Naive thymus-derived CD4-positive, alpha-beta T cell (primary cell): Measurements from ENCODE around the gene SLIT1. TPM values are rescaled to one million over a fixed set of nuclear protein-coding genes. Genes with fewer than 3 reads are reported as not detected.
A peak's percentile ranks its signal among the peaks of the same experiment; 100 is the strongest.

Source experiments
- ATAC-seq: fragments of 150-1000 bp; cut with Tn5 transposase; 2 replicates; pipeline ENCODE4 v1.10.0; 2021; ENCODE audit warnings: mild to moderate bottlenecking, moderate library complexity
- CTCF ChIA-PET: fragments of 350-600 bp; sonication (Branson Sonifier 250); formaldehyde crosslinking; loops from one replicate; lab custom pipeline; 2021; ENCODE audit warnings: antibody characterized with exemption; lab: Charles Lee
- POLR2A ChIA-PET: fragments of 350-600 bp; sonication (Branson Sonifier 250); formaldehyde crosslinking; loops from one replicate; lab custom pipeline; 2021; ENCODE audit warnings: antibody characterized with exemption, inconsistent platforms; lab: Charles Lee
- DNase-seq, 9 donors: peaks; one replicate each; pipeline versions ENCODE4 v3.0.0 to v3.0.0-alpha.2; 2020 to 2022; ENCODE audit warnings: mixed read lengths in 1 of 9
- H3K27ac ChIP-seq: one replicate; pipeline ENCODE4 v1.7.0; 2013; ENCODE audit warnings: mild to moderate bottlenecking, low read depth, low read length, moderate library complexity
- H3K27me3 ChIP-seq, 2 donors: one replicate each; pipeline ENCODE4 v1.7.0; 2013; ENCODE audit warnings: low read length in 2 of 2, mild to moderate bottlenecking in 2 of 2, moderate library complexity in 2 of 2; ENCODE audit not compliant: control insufficient read depth in 2 of 2, insufficient read depth in 2 of 2
- H3K36me3 ChIP-seq, 3 experiments: 1 replicate in 2 of 3; 2 replicates in 1 of 3; pipeline ENCODE4 v1.7.0; 2013; ENCODE audit warnings: low read length in 3 of 3, mild to moderate bottlenecking in 3 of 3, moderate library complexity in 1 of 3; ENCODE audit not compliant: insufficient read depth in 3 of 3, control insufficient read depth in 2 of 3
- H3K4me1 ChIP-seq, 2 donors: one replicate each; pipeline ENCODE4 v1.7.0; 2013; ENCODE audit warnings: low read length in 2 of 2, mild to moderate bottlenecking in 2 of 2, moderate library complexity in 1 of 2; ENCODE audit not compliant: control insufficient read depth in 2 of 2, insufficient read depth in 2 of 2
- H3K4me3 ChIP-seq: 2 replicates; pipeline ENCODE4 v1.7.0; 2013; ENCODE audit warnings: mild to moderate bottlenecking, low read length
- H3K9me3 ChIP-seq, 3 experiments: 1 replicate in 2 of 3; 2 replicates in 1 of 3; pipeline ENCODE4 v1.7.0; 2013; ENCODE audit warnings: low read length in 3 of 3; ENCODE audit not compliant: control insufficient read depth in 2 of 3
- H3K27ac Mint-ChIP-seq, 9 donors: one replicate each; pipeline ENCODE4 v1.8.0; 2020 to 2022; ENCODE audit warnings: mixed read lengths in 9 of 9, mild to moderate bottlenecking in 8 of 9, moderate library complexity in 5 of 9, inconsistent platforms in 2 of 9
- H3K27me3 Mint-ChIP-seq, 5 donors: one replicate each; pipeline ENCODE4 v1.8.0; 2021 to 2022; ENCODE audit warnings: mixed read lengths in 5 of 5, mild to moderate bottlenecking in 1 of 5
- H3K36me3 Mint-ChIP-seq, 5 donors: one replicate each; pipeline ENCODE4 v1.8.0; 2020 to 2022; ENCODE audit warnings: mixed read lengths in 5 of 5, mild to moderate bottlenecking in 3 of 5, inconsistent platforms in 1 of 5
- H3K4me1 Mint-ChIP-seq, 7 donors: one replicate each; pipeline ENCODE4 v1.8.0; 2020 to 2022; ENCODE audit warnings: mixed read lengths in 7 of 7, mild to moderate bottlenecking in 3 of 7, inconsistent platforms in 1 of 7
- H3K4me3 Mint-ChIP-seq, 10 donors: one replicate each; pipeline ENCODE4 v1.8.0; 2020 to 2022; ENCODE audit warnings: mild to moderate bottlenecking in 10 of 10, mixed read lengths in 10 of 10, moderate library complexity in 6 of 10, inconsistent platforms in 2 of 10
- H3K9me3 Mint-ChIP-seq, 11 donors: one replicate each; pipeline ENCODE4 v1.8.0; 2020 to 2022; ENCODE audit warnings: mixed read lengths in 11 of 11, mild to moderate bottlenecking in 4 of 11, inconsistent platforms in 1 of 11, moderate library complexity in 1 of 11
- intact Hi-C, 2 donors: fragments of 100-400 bp; cut with micrococcal nuclease; formaldehyde crosslinking; loops; one replicate each; pipeline ENCODE4 v1.15.1; 2023
- polyA plus RNA-seq, 2 donors: library from polyadenylated mRNA; unstranded; fragments of 300-500 nt; fragmentation: Illumina TruSeq; gene quantifications; one replicate each; pipeline ENCODE4 v1.2.3, GENCODE V29; 2021
- total RNA-seq, 6 experiments: library from RNA in 5 of 6; stranded (reverse) in 5 of 6; gene quantifications; 1 replicate in 5 of 6; 2 replicates in 1 of 6; pipeline ENCODE4 v1.2.3 and lab custom pipeline; 2021 to 2026

SLIT1 gene
- total and polyA plus RNA-seq, 7 experiments from 2014 or later = 0.19 to 0.88 (median 0.44) TPM; not detected in 2

DNA sequence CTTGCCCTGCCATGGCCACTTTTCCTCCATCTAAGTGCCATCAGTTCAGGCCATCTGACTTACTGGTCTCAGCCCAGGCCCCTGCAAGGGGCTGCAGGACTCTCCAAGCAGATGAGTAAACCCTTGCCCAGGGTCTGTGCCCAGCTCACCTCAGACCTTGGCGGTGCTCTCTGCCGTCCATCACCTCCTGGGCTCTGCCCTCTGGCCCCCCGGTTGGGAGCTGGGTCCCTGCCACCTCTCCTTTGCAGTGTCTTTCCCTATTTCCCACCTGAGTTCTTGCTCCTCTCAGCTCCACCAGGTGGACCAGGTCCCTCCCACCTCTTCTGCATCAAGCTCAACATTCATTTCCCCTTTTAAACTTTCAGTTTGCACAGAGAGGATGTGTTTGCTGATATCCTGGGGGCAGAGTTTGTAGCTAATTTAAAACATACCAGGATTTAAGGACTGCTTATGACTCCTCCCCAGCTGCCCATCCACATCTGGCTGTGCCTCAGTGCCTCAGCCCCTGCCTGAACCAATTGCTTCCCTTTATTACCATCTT is 135.5 kb downstream of the SLIT1 start:
- H3K27ac ChIP-seq = no peak overlapping the region
- ChIA-PET CTCF (interaction anchor here (0.6 kb wide), 1 partner anchor 919 kb away, joined by 4 read pairs; no protein-coding TSS in a partner anchor), POLR2A (no interaction called here)

DNA sequence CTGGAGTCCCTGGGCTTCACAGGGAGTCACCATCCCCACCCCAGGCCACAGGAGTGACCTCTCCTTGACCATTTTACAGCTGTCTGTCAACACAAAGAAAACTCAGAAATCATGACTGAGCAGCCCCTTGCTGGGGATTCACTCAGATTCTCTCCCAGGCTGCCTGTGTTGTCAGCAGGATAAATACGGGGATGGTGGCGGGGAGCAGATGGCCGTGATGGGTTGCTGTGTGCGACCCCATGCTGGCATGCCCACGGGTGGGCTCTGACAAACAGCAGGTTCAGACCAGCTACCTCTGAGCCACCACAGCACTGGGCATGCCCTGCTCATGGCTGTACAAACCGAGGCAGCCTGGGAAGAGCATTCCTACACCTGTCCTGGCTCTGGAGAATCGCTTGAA is 136.1 kb downstream of the SLIT1 start:
- ATAC-seq (no peak), DNase-seq (no peak)
- Mint-ChIP-seq H3K4me1 (peaks cover 0 to 3% (median 0%) of the 10 kb centered on the region in 7 donors), H3K36me3 (no peaks in the 10 kb centered on the region), H3K4me3 (no peak overlapping the region), H3K27me3 (peaks cover 0 to 16% (median 0%) of the 10 kb centered on the region in 5 donors), H3K27ac (no peak overlapping the region), H3K9me3 (no peaks in the 10 kb centered on the region)
- Histone ChIP-seq H3K4me3 (no peak overlapping the region), H3K9me3 (no peaks in the 10 kb centered on the region), H3K4me1 (no peaks in the 10 kb centered on the region), H3K27ac (no peak overlapping the region), H3K27me3 (no peaks in the 10 kb centered on the region), H3K36me3 (no peaks in the 10 kb centered on the region)
- CTCF ChIA-PET = no interaction called here
- POLR2A ChIA-PET = no interaction called here
- intact Hi-C loops = no loop called here

More for the DNA sequence above, 135.5 kb downstream of the SLIT1 start:
- Histone ChIP-seq H3K27me3 (no peaks in the 10 kb centered on the region), H3K4me3 (no peak overlapping the region), H3K4me1 (no peaks in the 10 kb centered on the region), H3K9me3 (no peaks in the 10 kb centered on the region), H3K36me3 (no peaks in the 10 kb centered on the region)
- Mint-ChIP-seq H3K36me3 (no peaks in the 10 kb centered on the region), H3K9me3 (no peaks in the 10 kb centered on the region), H3K4me3 (no peak overlapping the region), H3K27me3 (peaks cover 0 to 16% (median 0%) of the 10 kb centered on the region in 5 donors), H3K4me1 (peaks cover 0 to 3% (median 0%) of the 10 kb centered on the region in 7 donors), H3K27ac (no peak overlapping the region)
- DNase-seq = no peak
- ATAC-seq = no peak
- intact Hi-C loops = no loop called here

DNA sequence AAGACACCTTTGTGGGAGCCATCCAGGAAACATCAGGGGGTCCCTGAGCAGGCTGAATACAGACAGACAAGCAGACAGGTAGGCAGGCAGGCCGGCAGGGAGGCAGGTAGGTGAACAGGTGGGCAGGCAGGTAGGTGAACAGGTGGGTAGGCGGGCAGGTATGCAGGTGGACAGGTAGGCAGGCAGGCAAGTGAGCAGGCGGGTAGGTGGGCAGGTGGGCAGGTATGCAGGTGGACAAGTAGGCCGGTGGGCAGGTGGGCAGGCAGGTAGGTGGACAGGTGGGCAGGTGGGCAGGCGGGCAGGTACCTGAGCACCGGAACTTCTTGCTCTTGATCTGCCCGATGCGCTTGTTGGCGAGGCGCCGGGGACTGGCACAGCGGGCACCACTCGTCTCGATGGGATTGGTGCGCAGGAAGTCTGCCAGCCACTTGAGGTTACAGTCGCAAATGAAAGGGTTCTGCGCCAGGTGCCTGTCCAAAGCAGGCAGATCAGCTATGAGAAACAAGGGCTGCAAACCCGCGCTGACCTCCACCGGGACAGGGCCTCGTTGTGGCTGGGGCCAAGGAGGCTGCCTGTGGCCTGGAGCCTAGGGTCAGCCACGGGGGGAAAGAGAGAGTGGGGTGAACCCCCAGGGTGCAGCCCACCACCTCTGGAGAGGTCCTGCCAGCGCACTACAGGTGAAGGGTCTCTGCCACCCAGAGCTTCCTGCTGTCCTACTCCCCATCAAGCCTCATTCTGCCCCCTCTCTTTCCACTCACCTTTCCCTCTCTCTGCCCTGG is 136.9 kb downstream of the SLIT1 start:
- ATAC-seq (no peak), DNase-seq (no peak)
- H3K27me3 ChIP-seq = no peaks in the 10 kb centered on the region
- peaks cover 0 to 16% (median 0%) of the 10 kb centered on the region in 5 donors for H3K27me3 Mint-ChIP-seq
- H3K36me3 ChIP-seq = no peaks in the 10 kb centered on the region
- H3K4me3 Mint-ChIP-seq = no peak overlapping the region
- POLR2A ChIA-PET = no interaction called here
- H3K4me1 ChIP-seq = no peaks in the 10 kb centered on the region
- no peak overlapping the region for H3K27ac ChIP-seq
- intact Hi-C loops = no loop called here
- H3K9me3 Mint-ChIP-seq = peaks cover 0 to 2% (median 0%) of the 10 kb centered on the region in 11 donors
- peaks cover 0 to 3% (median 0%) of the 10 kb centered on the region in 7 donors for H3K4me1 Mint-ChIP-seq
- no peaks in the 10 kb centered on the region for H3K36me3 Mint-ChIP-seq
- H3K27ac Mint-ChIP-seq = no peak overlapping the region
- no peaks in the 10 kb centered on the region for H3K9me3 ChIP-seq
- H3K4me3 ChIP-seq = no peak overlapping the region
- CTCF ChIA-PET = no interaction called here

DNA sequence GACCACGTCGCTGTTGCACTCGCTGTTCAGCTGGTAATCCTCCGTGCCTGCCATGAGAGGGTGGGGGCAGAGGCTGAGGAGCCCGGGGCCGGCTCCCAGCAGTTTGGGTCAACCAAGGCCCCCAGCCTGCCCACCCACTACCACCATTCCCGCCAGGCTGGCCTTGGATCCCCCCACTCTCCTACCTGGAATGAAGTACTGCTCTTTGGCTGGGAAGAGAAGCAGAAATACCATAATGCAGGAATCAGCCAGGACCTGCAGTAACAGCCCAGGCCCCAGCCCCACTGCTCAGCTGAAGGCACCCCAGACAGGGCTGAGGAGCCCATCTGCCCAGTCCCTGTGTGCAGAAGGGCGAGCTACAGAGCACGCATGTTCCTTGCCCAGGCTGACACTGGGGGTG is 138.0 kb downstream of the SLIT1 start:
- Mint-ChIP-seq H3K9me3 (peaks cover 0 to 2% (median 0%) of the 10 kb centered on the region in 11 donors), H3K36me3 (no peaks in the 10 kb centered on the region), H3K27ac (no peak overlapping the region), H3K27me3 (peaks cover 0 to 11% (median 0%) of the 10 kb centered on the region in 5 donors), H3K4me3 (no peak overlapping the region), H3K4me1 (peaks cover 0 to 3% (median 0%) of the 10 kb centered on the region in 7 donors)
- no peak overlapping the region for H3K4me3 ChIP-seq
- ChIA-PET CTCF (no interaction called here), POLR2A (no interaction called here)
- intact Hi-C loops = no loop called here
- no peak overlapping the region for H3K27ac ChIP-seq
- ATAC-seq (no peak), DNase-seq (no peak)
- H3K9me3 ChIP-seq = no peaks in the 10 kb centered on the region
- no peaks in the 10 kb centered on the region for H3K36me3 ChIP-seq
- H3K4me1 ChIP-seq = no peaks in the 10 kb centered on the region
- no peaks in the 10 kb centered on the region for H3K27me3 ChIP-seq

DNA sequence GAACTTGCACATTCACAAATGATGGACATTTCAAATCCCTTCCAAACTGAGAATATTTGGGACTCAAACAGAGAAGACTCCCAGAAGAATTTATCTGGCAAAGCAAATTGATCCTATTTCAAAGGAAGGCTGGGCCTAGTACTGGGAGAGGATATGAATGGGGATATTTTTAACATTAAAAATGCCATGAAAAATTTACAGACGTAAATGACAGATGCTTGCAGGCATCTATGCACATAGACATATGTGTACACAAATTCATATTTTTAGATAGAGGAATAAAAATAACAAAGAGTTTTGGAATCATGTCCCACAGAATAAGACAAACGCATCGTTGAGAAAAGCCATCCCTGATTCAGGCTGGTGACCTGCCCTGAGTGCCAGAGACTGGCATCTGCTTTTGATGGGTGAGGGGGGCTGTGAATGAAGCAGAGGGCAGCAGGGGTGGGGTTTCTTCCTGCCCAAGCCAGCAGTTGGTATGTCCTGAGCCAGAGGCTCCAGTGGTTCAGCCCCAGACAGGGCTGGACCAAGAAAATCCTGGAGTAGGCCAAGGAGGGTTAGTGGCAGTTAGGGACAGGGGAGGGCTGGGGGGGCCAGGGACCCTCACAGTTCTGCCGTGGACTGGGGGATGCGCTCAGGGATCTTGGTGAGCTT is 138.5 kb downstream of the SLIT1 start:
- POLR2A ChIA-PET = no interaction called here

DNA sequence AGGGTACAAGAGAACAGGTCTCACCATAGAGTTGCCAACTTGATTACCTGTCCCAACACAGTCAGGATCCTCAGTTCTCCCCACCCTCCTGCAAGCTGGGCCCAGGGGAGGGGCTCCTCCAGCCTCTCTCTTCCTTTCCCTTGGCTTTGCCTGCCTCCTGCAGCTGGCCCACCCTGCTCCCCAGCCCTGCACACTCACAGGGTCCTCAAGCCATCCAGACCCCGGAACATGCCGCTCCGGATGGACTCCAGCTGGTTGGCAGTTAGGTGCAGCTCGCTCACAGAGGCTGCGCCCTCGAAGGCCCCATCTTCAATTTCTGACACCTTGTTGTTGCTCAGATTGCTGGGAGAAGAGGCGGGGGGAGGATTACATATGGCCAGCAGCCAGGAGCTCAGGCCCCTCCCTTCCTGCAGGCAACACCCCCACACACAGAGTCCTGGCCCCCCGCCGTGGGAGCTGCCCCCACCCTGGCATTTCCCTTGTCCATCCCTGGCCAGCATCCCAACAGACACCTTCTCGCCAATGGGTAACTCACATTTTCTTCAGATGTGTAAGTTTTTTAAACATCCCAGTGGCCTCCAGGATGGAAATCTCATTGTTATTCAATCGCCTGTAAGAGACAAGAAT is 139.2 kb downstream of the SLIT1 start:
- POLR2A ChIA-PET = no interaction called here
- CTCF ChIA-PET = no interaction called here
- intact Hi-C loops = no loop called here

More for the DNA sequence above, 138.5 kb downstream of the SLIT1 start:
- no peaks in the 10 kb centered on the region for H3K4me1 ChIP-seq
- no peaks in the 10 kb centered on the region for H3K36me3 Mint-ChIP-seq
- peaks cover 0 to 3% (median 0%) of the 10 kb centered on the region in 7 donors for H3K4me1 Mint-ChIP-seq
- DNase-seq (no peak), ATAC-seq (no peak)
- H3K36me3 ChIP-seq = no peaks in the 10 kb centered on the region
- no peak overlapping the region for H3K27ac ChIP-seq
- intact Hi-C loops = no loop called here
- H3K9me3 Mint-ChIP-seq = peaks cover 0 to 2% (median 0%) of the 10 kb centered on the region in 11 donors
- H3K27me3 Mint-ChIP-seq = peaks cover 0 to 11% (median 0%) of the 10 kb centered on the region in 5 donors
- CTCF ChIA-PET = no interaction called here
- no peaks in the 10 kb centered on the region for H3K27me3 ChIP-seq
- H3K4me3 Mint-ChIP-seq = no peak overlapping the region
- peak overlapping the region in 1 of 9 donors; percentile 16 for H3K27ac Mint-ChIP-seq
- no peaks in the 10 kb centered on the region for H3K9me3 ChIP-seq
- H3K4me3 ChIP-seq = no peak overlapping the region

More for the DNA sequence above, 139.2 kb downstream of the SLIT1 start:
- Mint-ChIP-seq H3K4me1 (peaks cover 0 to 3% (median 0%) of the 10 kb centered on the region in 7 donors), H3K9me3 (peaks cover 0 to 2% (median 0%) of the 10 kb centered on the region in 11 donors), H3K27me3 (peaks cover 0 to 11% (median 0%) of the 10 kb centered on the region in 5 donors), H3K36me3 (no peaks in the 10 kb centered on the region), H3K27ac (no peak overlapping the region), H3K4me3 (no peak overlapping the region)
- Histone ChIP-seq H3K9me3 (no peaks in the 10 kb centered on the region), H3K4me3 (no peak overlapping the region), H3K36me3 (no peaks in the 10 kb centered on the region), H3K27me3 (no peaks in the 10 kb centered on the region), H3K27ac (no peak overlapping the region), H3K4me1 (no peaks in the 10 kb centered on the region)
- no peak for DNase-seq
- ATAC-seq = no peak
